ENCODE data around the gene AURKAIP1. TPM values are rescaled to one million over a fixed set of nuclear protein-coding genes. Genes with fewer than 3 reads are reported as not detected.
"Not testable (repeated sequence)": the region's sequence is repeated elsewhere in the genome, so short reads cannot be mapped to it uniquely, and the experiment has no call there.

AURKAIP1 gene
- total and polyA plus RNA-seq, 9 of the 15 experiments (the other 6 are each of a cell fraction or from before 2014, with no cell fraction given) = 7.8 to 478 (median 92.0) TPM

GRCh38 chr1:1411626-1412025 lies 36.6 kb upstream of the AURKAIP1 start:
- FAIRE-seq (no peak), ATAC-seq (no peak)

GRCh38 chr1:1410238-1410637 lies 35.2 kb upstream of the AURKAIP1 start:
- Histone ChIP-seq H3K4me1 (replicated peaks in 1 of 2; ENCODE audit: control insufficient read depth in 2 of 2, insufficient read depth in 2 of 2, low read length in 2 of 2) (peaks cover 14 to 36% of the 10 kb centered on the region in 2 experiments), H3K36me3 (ENCODE audit: control insufficient read depth, insufficient read depth, low read length) (peaks cover 29% of the 10 kb centered on the region), H3K79me2 (ENCODE audit: control insufficient read depth, insufficient read depth, low read length) (peaks cover 44% of the 10 kb centered on the region), H3K9me3 (replicated peaks; ENCODE audit: control insufficient read depth, insufficient read depth, low read depth, low read length) (peaks cover 11% of the 10 kb centered on the region)
- WGBS (ENCODE audit: insufficient coverage, low coverage, missing lambda C conversion rate) = 74% methylated on average over 6 of the region's 8 CpGs
- H4K20me1 ChIP-seq (replicated peaks; ENCODE audit: control insufficient read depth, insufficient read depth, low read length); intact Hi-C loops (cut with micrococcal nuclease); DNase-seq (ENCODE audit: extremely low read depth in 1 of 4, low spot score in 3 of 4); H3K27me3 ChIP-seq (ENCODE audit: control insufficient read depth in 2 of 2, insufficient read depth in 2 of 2, low read length in 2 of 2); in situ Hi-C loops (cut with MboI); BruUV-seq (replicated peaks); H3K4me3 ChIP-seq; ATAC-seq; H3K4me2 ChIP-seq (ENCODE audit: insufficient read depth, low read length); H2AFZ ChIP-seq (ENCODE audit: low read depth, low read length); CTCF ChIA-PET (ENCODE audit: low intra/inter-chr PET ratio); H3K9ac ChIP-seq (ENCODE audit: insufficient read depth in 1 of 2, low read depth in 2 of 2, low read length in 2 of 2); H3K9me1 ChIP-seq (ENCODE audit: control insufficient read depth, insufficient read depth, low read length); H3K27ac ChIP-seq (ENCODE audit: extremely low read depth, low read depth, low read length); FAIRE-seq: not testable (repeated sequence)
- POLR2A ChIA-PET = interaction anchor here (0.6 to 1.1 kb wide), 2 partner anchors 8 to 58 kb away, joined by 3 read pairs; no protein-coding TSS in a partner anchor

More at GRCh38 chr1:1411626-1412025, 36.6 kb upstream of the AURKAIP1 start:
- no TSS peak for BruUV-seq (replicated peaks)
- in situ Hi-C loops (cut with MboI) = no loop called here
- H3K79me2 ChIP-seq (ENCODE audit: control insufficient read depth, insufficient read depth, low read length) = peaks cover 30% of the 10 kb centered on the region
- intact Hi-C loops (cut with micrococcal nuclease) = no loop called here
- peaks cover 16% of the 10 kb centered on the region; the same call in 2 of the 3 replicates for H3K36me3 ChIP-seq (ENCODE audit: control insufficient read depth, insufficient read depth, low read length)
- CTCF ChIA-PET (ENCODE audit: low intra/inter-chr PET ratio) = no interaction called here
- POLR2A ChIA-PET = no interaction called here
- no peak overlapping the region for H3K4me3 ChIP-seq
- 84% methylated on average over 13 of the region's 13 CpGs for WGBS (ENCODE audit: insufficient coverage, low coverage, missing lambda C conversion rate)
- peaks cover 11% of the 10 kb centered on the region for H3K9me3 ChIP-seq (replicated peaks; ENCODE audit: control insufficient read depth, insufficient read depth, low read depth, low read length)
- H3K4me1 ChIP-seq (replicated peaks in 1 of 2; ENCODE audit: control insufficient read depth in 2 of 2, insufficient read depth in 2 of 2, low read length in 2 of 2) = peaks cover 4 to 23% of the 10 kb centered on the region in 2 experiments
- no peak overlapping the region for H3K27ac ChIP-seq (ENCODE audit: extremely low read depth, low read depth, low read length)
- H2AFZ ChIP-seq (ENCODE audit: low read depth, low read length) = no peak overlapping the region
- H3K4me2 ChIP-seq (ENCODE audit: insufficient read depth, low read length) = no peak overlapping the region
- no peak for TF ChIP-seq TCFL5 (CRISPR knock-in tag; conservative IDR thresholded peaks at IDR 0.05)
- TF ChIP-seq SMARCA5 (IDR thresholded peaks at IDR 0.05) = no peak
- peak; percentile 62 for TF ChIP-seq POLR2G (IDR thresholded peaks at IDR 0.05; ENCODE audit: low read depth, low read length)
- peak; percentile 63; the same call in 1 of the 2 replicates for TF ChIP-seq ZNF57 (CRISPR knock-in tag; IDR thresholded peaks at IDR 0.05)
- TF ChIP-seq EWSR1 (IDR thresholded peaks at IDR 0.05; ENCODE audit: borderline replicate concordance, low read depth, partially characterized antibody) = no peak
- 0 out of 2 replicates have a peak, but pooled peaks have one; percentile 7 for TF ChIP-seq RBFOX2 (IDR thresholded peaks at IDR 0.05; ENCODE audit: low read depth, low read length)
- no peak for TF ChIP-seq TCF7 (IDR thresholded peaks at IDR 0.05; ENCODE audit: borderline replicate concordance)
- no peak for TF ChIP-seq MED1 (CRISPR knock-in tag; IDR thresholded peaks at IDR 0.05; ENCODE audit: borderline replicate concordance)
- peak; percentile 87 for TF ChIP-seq ZBTB33 (CRISPR knock-in tag; IDR thresholded peaks at IDR 0.05)
- TF ChIP-seq SUPT5H (IDR thresholded peaks at IDR 0.05) = peak; percentile 14; the same call in 1 of the 2 replicates
- TF ChIP-seq, protein P1, sequence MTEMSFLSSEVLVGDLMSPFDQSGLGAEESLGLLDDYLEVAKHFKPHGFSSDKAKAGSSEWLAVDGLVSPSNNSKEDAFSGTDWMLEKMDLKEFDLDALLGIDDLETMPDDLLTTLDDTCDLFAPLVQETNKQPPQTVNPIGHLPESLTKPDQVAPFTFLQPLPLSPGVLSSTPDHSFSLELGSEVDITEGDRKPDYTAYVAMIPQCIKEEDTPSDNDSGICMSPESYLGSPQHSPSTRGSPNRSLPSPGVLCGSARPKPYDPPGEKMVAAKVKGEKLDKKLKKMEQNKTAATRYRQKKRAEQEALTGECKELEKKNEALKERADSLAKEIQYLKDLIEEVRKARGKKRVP (CRISPR knock-in tag; IDR thresholded peaks at IDR 0.05) = no peak
- TF ChIP-seq SMAD4 (CRISPR knock-in tag; conservative IDR thresholded peaks at IDR 0.05) = no peak
- no peak for TF ChIP-seq SAFB2 (IDR thresholded peaks at IDR 0.05; ENCODE audit: borderline replicate concordance, low read depth, low read length, severe bottlenecking)
- no peak for TF ChIP-seq ZNF586 (CRISPR knock-in tag; conservative IDR thresholded peaks at IDR 0.05)
- peak in 1 of 4 experiments; percentile 13 for DNase-seq (ENCODE audit: extremely low read depth in 1 of 4, low spot score in 3 of 4)
- no peak overlapping the region for H3K9ac ChIP-seq (ENCODE audit: insufficient read depth in 1 of 2, low read depth in 2 of 2, low read length in 2 of 2)
- no peaks in the 10 kb centered on the region for H3K27me3 ChIP-seq (ENCODE audit: control insufficient read depth in 2 of 2, insufficient read depth in 2 of 2, low read length in 2 of 2)
- no peaks in the 10 kb centered on the region for H3K9me1 ChIP-seq (ENCODE audit: control insufficient read depth, insufficient read depth, low read length)
- H4K20me1 ChIP-seq (replicated peaks; ENCODE audit: control insufficient read depth, insufficient read depth, low read length) = no peaks in the 10 kb centered on the region

Data from K562 (cell line).